Stimulated activated CD4-positive, alpha-beta T cell treated with anti-CD3 and anti-CD28 coated beads, TNF-alpha, amount 100 ng/mL, for 1 hour (primary cell): ENCODE measurements around the gene PLCL1.

Experiments
- DNase-seq, 3 donors: peaks; one replicate each; pipeline ENCODE4 v3.0.0-alpha.2; 2020; ENCODE audit warnings: low read depth in 3 of 3, low spot score in 1 of 3

Gene PLCL1

GRCh38 chr2:197884252-197884651 is 79.9 kb downstream of the PLCL1 start:
- no peak for DNase-seq

GRCh38 chr2:197885126-197885525 is 80.7 kb downstream of the PLCL1 start:
- no peak for DNase-seq

GRCh38 chr2:197885587-197885986 is 81.2 kb downstream of the PLCL1 start:
- DNase-seq, result no peak

GRCh38 chr2:197888321-197888720 is 83.9 kb downstream of the PLCL1 start:
- no peak for DNase-seq

GRCh38 chr2:197889041-197889440 is 84.6 kb downstream of the PLCL1 start:
- DNase-seq, result no peak

GRCh38 chr2:197890168-197890567 is 85.8 kb downstream of the PLCL1 start:
- DNase-seq, result no peak

- DNase-seq, result no peak
These were observed 87.6 kb downstream of the PLCL1 start for GRCh38 chr2:197891897-197892442.

GRCh38 chr2:197893403-197894177 is 89.2 kb downstream of the PLCL1 start:
- DNase-seq, result no peak

GRCh38 chr2:197894751-197895274 is 90.4 kb downstream of the PLCL1 start:
- no peak for DNase-seq

- no peak for DNase-seq
These were observed 93.7 kb downstream of the PLCL1 start for GRCh38 chr2:197897960-197898678.

GRCh38 chr2:197904446-197904845 is 100.1 kb downstream of the PLCL1 start:
- no peak for DNase-seq

GRCh38 chr2:197908156-197908555 is 103.8 kb downstream of the PLCL1 start:
- DNase-seq, result no peak

- no peak for DNase-seq
These were observed 104.8 kb downstream of the PLCL1 start for GRCh38 chr2:197908990-197909776.

GRCh38 chr2:197911667-197912066 is 107.3 kb downstream of the PLCL1 start:
- DNase-seq, result no peak

- DNase-seq, result no peak
These were observed 108.7 kb downstream of the PLCL1 start for GRCh38 chr2:197913084-197913483.

- DNase-seq, result no peak
These were observed 110.4 kb downstream of the PLCL1 start for GRCh38 chr2:197914778-197915177.

GRCh38 chr2:197915548-197916265 is 111.3 kb downstream of the PLCL1 start:
- no peak for DNase-seq

GRCh38 chr2:197919487-197919886 is 115.1 kb downstream of the PLCL1 start:
- no peak for DNase-seq

- no peak for DNase-seq
These were observed 115.7 kb downstream of the PLCL1 start for GRCh38 chr2:197920088-197920487.

- no peak for DNase-seq
These were observed 116.3 kb downstream of the PLCL1 start for GRCh38 chr2:197920592-197921201.
